ENCODE results near the gene PRKAR2B. TPM values are rescaled to one million over a fixed set of nuclear protein-coding genes. Genes with fewer than 3 reads are reported as not detected.

PRKAR2B gene
- total RNA-seq, 4 donors from 2014 or later, result 7.1 to 22.8 (median 12.9) TPM

- in situ Hi-C loops (cut with MboI; ENCODE audit: low pct_ligation_motif_present in 1 of 4, low pct_unique_long_range_greater_than_20kb in 1 of 4, low sequenced_read_pairs in 3 of 4), result no loop called here
These were observed 162.2 kb downstream of the PRKAR2B start for GRCh38 chr7:107206706-107207105.

GRCh38 chr7:107207459-107207858 is 163.0 kb downstream of the PRKAR2B start:
- WGBS, 2 donors (ENCODE audit: low coverage in 1 of 2), result 99% methylated on average over 5 of the region's 5 CpGs; no CpG with 5 or more reads in 1 of the 2 donors
- Histone ChIP-seq H3K9me3 (no peaks in the 10 kb centered on the region), H3K27ac (peak overlapping the region in 1 of 4 donors; percentile 62), H3K4me3 (no peak overlapping the region), H3K4me1 (peaks cover 0 to 3% (median 0%) of the 10 kb centered on the region in 4 donors), H3K27me3 (no peaks in the 10 kb centered on the region), H3K36me3 (peaks cover 0 to 26% (median 8%) of the 10 kb centered on the region in 4 donors)
- intact Hi-C loops (cut with DNase I; ENCODE audit: low total_unique reads), result no loop called here
- in situ Hi-C loops (cut with MboI; ENCODE audit: low pct_ligation_motif_present in 1 of 4, low pct_unique_long_range_greater_than_20kb in 1 of 4, low sequenced_read_pairs in 3 of 4), result no loop called here
- DNase-seq, result no peak
- no peak for TF ChIP-seq EP300 (IDR thresholded peaks at IDR 0.05; ENCODE audit: low read depth)
- no peak for TF ChIP-seq CTCF (IDR thresholded peaks at IDR 0.05)

More at GRCh38 chr7:107206706-107207105, 162.2 kb downstream of the PRKAR2B start:
- Histone ChIP-seq H3K4me3 (no peak overlapping the region), H3K36me3 (peaks cover 0 to 30% (median 9%) of the 10 kb centered on the region in 4 donors), H3K27ac (no peak overlapping the region), H3K9me3 (no peaks in the 10 kb centered on the region), H3K4me1 (peaks cover 0 to 3% (median 0%) of the 10 kb centered on the region in 4 donors), H3K27me3 (no peaks in the 10 kb centered on the region)
- WGBS, 2 donors (ENCODE audit: low coverage in 1 of 2), result 78 to 79% methylated on average over 3 of the region's 3 CpGs
- DNase-seq, result no peak
- intact Hi-C loops (cut with DNase I; ENCODE audit: low total_unique reads), result no loop called here
- TF ChIP-seq POLR2AphosphoS5 (IDR thresholded peaks at IDR 0.05), result no peak
- no peak for TF ChIP-seq CTCF (IDR thresholded peaks at IDR 0.05)
- no peak for TF ChIP-seq POLR2A (IDR thresholded peaks at IDR 0.05)
- TF ChIP-seq EP300 (IDR thresholded peaks at IDR 0.05; ENCODE audit: low read depth), result no peak

- Histone ChIP-seq H3K9me3 (no peaks in the 10 kb centered on the region), H3K4me1 (peaks cover 0 to 3% (median 0%) of the 10 kb centered on the region in 4 donors), H3K36me3 (peaks cover 0 to 22% (median 6%) of the 10 kb centered on the region in 4 donors), H3K27ac (peak overlapping the region in 2 of 4 donors; percentile 30 to 62), H3K27me3 (no peaks in the 10 kb centered on the region), H3K4me3 (no peak overlapping the region)
- WGBS, 2 donors (ENCODE audit: low coverage in 1 of 2), result 75 to 86% methylated on average over 2 to 3 of the region's 3 CpGs
- TF ChIP-seq CTCF (IDR thresholded peaks at IDR 0.05), result no peak
- no peak for TF ChIP-seq POLR2A (IDR thresholded peaks at IDR 0.05)
- TF ChIP-seq EP300 (IDR thresholded peaks at IDR 0.05; ENCODE audit: low read depth), result no peak
- TF ChIP-seq POLR2AphosphoS5 (IDR thresholded peaks at IDR 0.05), result no peak
- in situ Hi-C loops (cut with MboI; ENCODE audit: low pct_ligation_motif_present in 1 of 4, low pct_unique_long_range_greater_than_20kb in 1 of 4, low sequenced_read_pairs in 3 of 4) (no loop called here), intact Hi-C loops (cut with DNase I; ENCODE audit: low total_unique reads) (no loop called here)
- DNase-seq, result no peak
These were observed 163.6 kb downstream of the PRKAR2B start for GRCh38 chr7:107208024-107208521.

GRCh38 chr7:107208563-107208962 is 164.1 kb downstream of the PRKAR2B start:
- no peak overlapping the region for H3K4me3 ChIP-seq
- peaks cover 0 to 20% (median 6%) of the 10 kb centered on the region in 4 donors for H3K36me3 ChIP-seq
- H3K27ac ChIP-seq, result peak overlapping the region in 2 of 4 donors; percentile 30 to 62
- 89% methylated on average over 5 of the region's 5 CpGs; no CpG with 5 or more reads in 1 of the 2 donors for WGBS, 2 donors (ENCODE audit: low coverage in 1 of 2)
- in situ Hi-C loops (cut with MboI; ENCODE audit: low pct_ligation_motif_present in 1 of 4, low pct_unique_long_range_greater_than_20kb in 1 of 4, low sequenced_read_pairs in 3 of 4) (no loop called here), intact Hi-C loops (cut with DNase I; ENCODE audit: low total_unique reads) (no loop called here)
- H3K9me3 ChIP-seq, result no peaks in the 10 kb centered on the region
- TF ChIP-seq CTCF (IDR thresholded peaks at IDR 0.05) (no peak), EP300 (IDR thresholded peaks at IDR 0.05; ENCODE audit: low read depth) (no peak), POLR2A (IDR thresholded peaks at IDR 0.05) (no peak), POLR2AphosphoS5 (IDR thresholded peaks at IDR 0.05) (no peak)
- H3K27me3 ChIP-seq, result no peaks in the 10 kb centered on the region
- H3K4me1 ChIP-seq, result peaks cover 0 to 3% (median 0%) of the 10 kb centered on the region in 4 donors
- no peak for DNase-seq

Measured in transverse colon (tissue), 4 donors.